GM20000 (cell line): ENCODE data around the gene MAPT.

Experiments used
- DNase-seq: peaks from one replicate; pipeline ENCODE4 v3.0.0; 2012; ENCODE audit warnings: low spot score
- CTCF ChIP-seq: IDR thresholded peaks from 2 replicates; pipeline ENCODE4 v1.5.1; 2012; ENCODE audit warnings: mild to moderate bottlenecking, control low read depth; ENCODE audit errors: extremely low read depth, missing control alignments

Gene MAPT

DNA sequence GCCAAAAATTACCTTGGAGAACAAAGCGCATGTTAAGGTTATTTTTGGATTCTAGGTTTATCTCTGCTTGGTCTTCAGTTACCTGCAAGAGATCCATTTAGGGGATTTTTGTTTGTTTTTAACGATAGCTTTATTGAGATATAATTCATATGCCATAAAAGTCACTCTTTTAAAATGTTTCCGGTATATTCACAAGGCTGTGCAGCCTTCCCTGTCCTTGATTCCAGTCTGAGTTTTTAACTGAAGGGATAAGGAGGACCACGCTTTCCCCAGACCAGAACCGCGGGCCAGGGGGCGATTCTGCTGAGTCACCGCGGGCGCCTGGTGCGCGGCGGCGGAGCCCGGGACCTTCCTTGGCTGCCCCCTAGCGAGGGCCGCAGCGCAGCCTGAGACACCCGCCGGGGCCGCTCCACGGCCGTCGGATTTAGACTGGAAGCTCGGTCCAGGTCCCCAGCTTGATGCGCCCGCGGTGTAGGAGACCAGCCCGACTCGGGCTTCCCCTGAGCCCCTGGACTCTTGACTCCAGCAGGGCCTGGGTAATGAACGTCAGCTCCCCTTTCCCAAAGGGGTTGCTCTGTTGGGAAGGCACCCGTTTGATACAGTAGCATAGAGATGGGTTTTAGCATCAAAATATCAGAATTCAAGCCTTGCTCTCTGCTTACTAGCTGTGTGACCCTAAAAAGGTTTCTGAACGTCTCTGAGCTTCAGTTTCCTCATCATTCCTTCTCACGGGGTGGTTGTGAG, 54.7 kb downstream of the MAPT start:
- TF ChIP-seq CTCF, result peak; percentile 64

DNA sequence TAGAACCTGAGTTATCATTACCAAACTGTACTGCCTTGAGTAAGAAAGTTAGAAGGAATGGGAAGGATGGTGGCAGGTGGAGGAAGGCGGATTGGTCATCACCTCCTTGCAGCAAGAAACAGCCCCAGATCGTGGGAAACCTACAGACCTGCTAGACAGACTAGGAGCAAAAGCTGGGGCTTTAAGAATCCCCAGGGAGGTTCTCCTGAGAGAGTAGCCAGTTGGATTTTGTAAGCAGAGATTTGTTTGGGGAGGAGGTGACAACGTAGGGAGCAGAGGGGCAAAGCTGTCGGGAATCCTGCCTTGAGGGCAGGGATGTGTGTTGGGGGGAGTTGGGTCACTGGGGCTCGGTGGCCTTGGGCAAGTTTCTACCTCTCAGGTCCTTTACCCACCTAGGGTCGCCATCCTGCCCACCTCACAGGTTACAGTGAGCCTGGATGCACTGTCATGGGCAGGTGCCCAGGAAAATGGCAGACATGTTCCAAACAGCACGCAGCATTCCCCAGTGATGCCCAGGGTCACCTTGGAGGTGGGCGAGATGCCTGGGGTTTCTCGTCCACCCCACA, 55.5 kb downstream of the MAPT start:
- no peak for TF ChIP-seq CTCF

More for the DNA sequence above, 54.7 kb downstream of the MAPT start:
- DNase-seq, result peak; percentile 86

GRCh38 chr17:45950888-45951287, 56.5 kb downstream of the MAPT start:
- no peak for TF ChIP-seq CTCF

More for the DNA sequence above, 55.5 kb downstream of the MAPT start:
- DNase-seq, result no peak

DNA sequence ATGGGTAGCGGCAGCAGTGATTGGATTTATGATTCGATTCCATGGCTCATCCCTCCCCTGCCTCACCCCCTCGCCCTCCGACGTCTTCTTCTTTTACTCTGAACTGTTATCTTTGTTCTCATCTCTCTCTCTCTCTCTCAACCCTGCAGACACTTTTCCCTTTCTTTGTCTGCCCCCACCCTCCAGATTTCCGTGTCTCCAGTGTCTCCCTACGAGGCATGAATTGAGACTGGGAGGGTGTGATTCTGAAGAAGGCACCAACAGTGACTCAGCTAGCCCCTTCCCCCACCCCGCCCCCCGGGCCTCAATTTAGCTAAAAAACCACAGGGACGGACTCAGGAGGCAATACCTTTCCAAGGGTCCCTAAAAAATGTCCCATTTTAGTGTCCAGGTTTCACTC, 57.0 kb downstream of the MAPT start:
- no peak for TF ChIP-seq CTCF
- DNase-seq, result no peak

More at GRCh38 chr17:45950888-45951287, 56.5 kb downstream of the MAPT start:
- DNase-seq, result no peak

GRCh38 chr17:45951941-45952340, 57.6 kb downstream of the MAPT start:
- DNase-seq, result no peak
- TF ChIP-seq CTCF, result no peak

DNA sequence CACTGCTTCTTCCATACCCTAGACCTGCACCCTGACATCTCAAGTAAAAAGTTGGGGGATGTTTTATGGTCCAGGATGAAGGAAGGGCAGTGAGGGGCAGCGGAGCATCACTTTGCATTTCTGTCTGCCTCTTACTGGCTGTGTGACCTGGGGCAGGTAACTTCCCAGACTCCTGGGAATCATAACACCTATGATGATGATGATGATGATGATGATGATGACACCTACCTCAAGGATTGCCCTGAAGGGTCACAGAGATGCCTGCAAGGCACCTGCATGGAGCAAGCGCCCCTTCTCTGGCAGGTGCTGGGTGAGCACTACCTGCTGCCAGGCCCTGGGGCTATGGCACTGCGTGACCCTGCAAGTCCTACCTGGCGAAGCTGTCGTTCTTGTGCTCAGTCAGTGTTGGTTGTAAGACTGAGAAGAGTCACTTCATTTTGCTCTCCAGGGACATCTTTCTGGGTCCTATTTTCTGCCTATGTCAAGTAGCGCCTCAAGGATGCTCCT, 58.5 kb downstream of the MAPT start:
- TF ChIP-seq CTCF, result no peak
- no peak for DNase-seq

DNA sequence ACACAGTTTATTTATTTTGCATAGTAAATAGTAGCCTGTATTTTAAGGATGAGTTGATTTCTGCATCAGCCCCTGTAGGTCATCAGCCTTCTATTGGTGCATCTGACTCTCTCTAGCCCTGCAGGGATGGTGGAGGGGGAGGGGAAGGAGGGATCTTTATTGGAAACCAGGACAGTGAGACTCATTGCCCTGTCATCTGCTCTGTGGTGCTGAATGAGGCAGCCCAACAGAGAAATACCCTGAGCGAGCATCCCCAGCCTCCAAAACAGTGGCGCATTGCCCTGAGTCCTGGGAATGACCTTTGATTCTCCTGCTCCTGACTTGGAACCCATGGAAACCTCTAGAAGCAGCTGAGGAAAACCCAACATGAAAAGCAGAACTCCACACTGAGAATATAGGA, 59.2 kb downstream of the MAPT start:
- TF ChIP-seq CTCF, result no peak
- no peak for DNase-seq
